HG03520 (cell line): ENCODE results near the gene RPN2.

ENCODE experiments used
- ATAC-seq: cut with Tn5 transposase; IDR thresholded peaks from one replicate; pipeline ENCODE4 v1.9.1; 2021; ENCODE audit warnings: mild to moderate bottlenecking, moderate library complexity; ENCODE audit not compliant: unreplicated experiment

Gene RPN2

GRCh38 chr20:37179683-37180524, 774 bp downstream of the RPN2 start:
- ATAC-seq, result no peak

- ATAC-seq, result no peak
Observed at GRCh38 chr20:37185686-37186085, 6.6 kb downstream of the RPN2 start.

GRCh38 chr20:37188787-37189186, 9.7 kb downstream of the RPN2 start:
- ATAC-seq, result no peak

GRCh38 chr20:37189416-37190016, 10.4 kb downstream of the RPN2 start:
- ATAC-seq, result no peak

- ATAC-seq, result no peak
Observed at GRCh38 chr20:37190354-37191112, 11.4 kb downstream of the RPN2 start.

- no peak for ATAC-seq
Observed at GRCh38 chr20:37192137-37192854, 13.2 kb downstream of the RPN2 start.

- no peak for ATAC-seq
Observed at GRCh38 chr20:37193226-37193625, 14.1 kb downstream of the RPN2 start.

- no peak for ATAC-seq
Observed at GRCh38 chr20:37193821-37194220, 14.7 kb downstream of the RPN2 start.

GRCh38 chr20:37194621-37195417, 15.7 kb downstream of the RPN2 start:
- ATAC-seq, result no peak

- ATAC-seq, result no peak
Observed at GRCh38 chr20:37198932-37199660, 20.0 kb downstream of the RPN2 start.

- ATAC-seq, result no peak
Observed at GRCh38 chr20:37200376-37200775, 21.2 kb downstream of the RPN2 start.

- ATAC-seq, result no peak
Observed at GRCh38 chr20:37200926-37201826, 22.0 kb downstream of the RPN2 start.

GRCh38 chr20:37201827-37202162, 22.7 kb downstream of the RPN2 start:
- no peak for ATAC-seq

- no peak for ATAC-seq
Observed at GRCh38 chr20:37202267-37202943, 23.3 kb downstream of the RPN2 start.

- ATAC-seq, result no peak
Observed at GRCh38 chr20:37204056-37204455, 24.9 kb downstream of the RPN2 start.

- no peak for ATAC-seq
Observed at GRCh38 chr20:37205130-37205529, 26.0 kb downstream of the RPN2 start.

GRCh38 chr20:37205794-37206193, 26.7 kb downstream of the RPN2 start:
- ATAC-seq, result no peak

- no peak for ATAC-seq
Observed at GRCh38 chr20:37207171-37207570, 28.0 kb downstream of the RPN2 start.
